Psoas muscle (tissue), 8 donors: ENCODE results near the gene ATRX. TPM values are rescaled to one million over a fixed set of nuclear protein-coding genes. Genes with fewer than 3 reads are reported as not detected.

Source experiments
- ATAC-seq, 4 donors: fragments of 200-7000 bp; cut with Tn5 transposase; one replicate each; pipeline ENCODE4 v1.9.1; 2020; ENCODE audit warnings: moderate library complexity in 3 of 4, mild to moderate bottlenecking in 2 of 4
- DNase-seq, 2 donors: peaks; one replicate each; pipeline ENCODE4 v3.0.0-alpha.2; 2020
- H3K27ac ChIP-seq: fragments of 200-600 bp; one replicate; pipeline ENCODE4 v1.8.0; 2022
- H3K27me3 ChIP-seq, 3 donors: fragments of 200-600 bp in 1 of 3; one replicate each; pipeline versions ENCODE4 v1.6.1 to v1.8.0; 2013 to 2022; ENCODE audit warnings: low read length in 2 of 3, mild to moderate bottlenecking in 2 of 3, moderate library complexity in 1 of 3; ENCODE audit not compliant: insufficient read depth in 3 of 3
- H3K36me3 ChIP-seq, 2 donors: fragments of 200-600 bp in 1 of 2; one replicate each; pipeline versions ENCODE4 v1.6.1 to v1.8.0; 2013 to 2022; ENCODE audit warnings: low read depth in 1 of 2, mild to moderate bottlenecking in 1 of 2, moderate library complexity in 1 of 2; ENCODE audit not compliant: insufficient read depth in 1 of 2
- H3K4me1 ChIP-seq: fragments of 200-600 bp; one replicate; pipeline ENCODE4 v1.8.0; 2022
- H3K4me3 ChIP-seq: fragments of 200-600 bp; one replicate; pipeline ENCODE4 v1.8.0; 2022; ENCODE audit warnings: mild to moderate bottlenecking
- H3K9me3 ChIP-seq: fragments of 200-600 bp; one replicate; pipeline ENCODE4 v1.8.0; 2022
- CTCF ChIP-seq: fragments of 200-600 bp; IDR thresholded peaks from one replicate; pipeline ENCODE4 v1.8.0; 2022; ENCODE audit warnings: antibody characterized with exemption
- WGBS, 3 donors: extraction: QIAGEN DNeasy Blood & Tissue Kit; methylation state at CpG; one replicate each; pipeline versions ENCODE4 v1.1.6 to v1.1.7; 2013; 5-methylcytosine and 5-hydroxymethylcytosine counted together
- intact Hi-C, 2 donors: fragments of 100-400 bp; cut with DNase I; formaldehyde crosslinking; loops; one replicate each; pipeline versions ENCODE4 v1.11.0 to v1.14.2; 2022
- polyA plus RNA-seq, 3 donors: library from polyadenylated mRNA; stranded (reverse); fragments of 200-250 nt; gene quantifications; one replicate each; pipeline ENCODE4 v1.2.3, GENCODE V29; 2013
- total RNA-seq, 4 donors: library from RNA; stranded (reverse); fragmentation: NEBNext Ultra II Directional in 2 of 4; extraction: Animal tissue kit (Norgen Biotek cat#: 25700) in 2 of 4; gene quantifications; one replicate each; pipeline versions ENCODE4 v1.2.1 to v1.2.4, GENCODE V29; 2021 to 2023
- donor health status: healthy with polysubstance abuse.
- donor health status: DM: no; HTN: no; CAD: no; lungs with moderate emphysema.
- donor health status: Bipolar disorder and iron deficiency.
- donor health status: healthy.
- donor health status: DM: yes; HTN: yes; CAD: no.
- donor health status: DM: no; HTN: no; CAD: no.
- donor health status: DM: no; HTN: no; CAD: no.
- donor health status: DM: yes; HTN: yes; CAD: no.

ATRX gene
- total and polyA plus RNA-seq, 7 donors: 8.0 to 68.6 (median 45.8) TPM

GRCh38 chrX:77719388-77719787 lies 66.6 kb downstream of the ATRX start:
- Histone ChIP-seq H3K4me3 (no peak overlapping the region), H3K27ac (no peak overlapping the region), H3K36me3 (peaks cover 0 to 6% of the 10 kb centered on the region in 2 donors), H3K4me1 (no peaks in the 10 kb centered on the region), H3K27me3 (no peaks in the 10 kb centered on the region), H3K9me3 (peaks cover 17% of the 10 kb centered on the region)
- ATAC-seq: no peak
- WGBS, 3 donors: 85 to 98% (median 93%) methylated on average over 4 of the region's 4 CpGs
- no peak for TF ChIP-seq CTCF
- DNase-seq: no peak
- intact Hi-C loops: no loop called here

- Histone ChIP-seq H3K27me3 (no peaks in the 10 kb centered on the region), H3K36me3 (peaks cover 0 to 5% of the 10 kb centered on the region in 2 donors), H3K4me3 (no peak overlapping the region), H3K4me1 (no peaks in the 10 kb centered on the region), H3K27ac (no peak overlapping the region), H3K9me3 (no peaks in the 10 kb centered on the region)
- ATAC-seq (no peak), DNase-seq (no peak)
- TF ChIP-seq CTCF: no peak
- WGBS, 3 donors: 66 to 91% (median 86%) methylated on average over 5 to 6 of the region's 6 CpGs
- intact Hi-C loops: no loop called here
Measured at GRCh38 chrX:77704881-77705280, 81.1 kb downstream of the ATRX start.

GRCh38 chrX:77698242-77698641 lies 87.8 kb downstream of the ATRX start:
- H3K4me1 ChIP-seq: no peaks in the 10 kb centered on the region
- no peaks in the 10 kb centered on the region for H3K27me3 ChIP-seq
- DNase-seq (no peak), ATAC-seq (no peak)
- intact Hi-C loops: no loop called here
- peaks cover 0 to 10% of the 10 kb centered on the region in 2 donors for H3K36me3 ChIP-seq
- no peak overlapping the region for H3K27ac ChIP-seq
- no peak overlapping the region for H3K4me3 ChIP-seq
- TF ChIP-seq CTCF: no peak
- 74 to 91% (median 89%) methylated on average over 3 of the region's 3 CpGs for WGBS, 3 donors
- H3K9me3 ChIP-seq: no peaks in the 10 kb centered on the region

GRCh38 chrX:77694491-77694890 lies 91.5 kb downstream of the ATRX start:
- no peak for TF ChIP-seq CTCF
- H3K27me3 ChIP-seq: no peaks in the 10 kb centered on the region
- DNase-seq: no peak
- H3K9me3 ChIP-seq: no peaks in the 10 kb centered on the region
- H3K36me3 ChIP-seq: peaks cover 0 to 10% of the 10 kb centered on the region in 2 donors
- H3K4me1 ChIP-seq: no peaks in the 10 kb centered on the region
- no peak for ATAC-seq
- H3K4me3 ChIP-seq: no peak overlapping the region
- intact Hi-C loops: no loop called here
- no peak overlapping the region for H3K27ac ChIP-seq

GRCh38 chrX:77693594-77693993 lies 92.4 kb downstream of the ATRX start:
- Histone ChIP-seq H3K27me3 (no peaks in the 10 kb centered on the region), H3K4me1 (no peaks in the 10 kb centered on the region), H3K36me3 (peaks cover 0 to 10% of the 10 kb centered on the region in 2 donors), H3K9me3 (no peaks in the 10 kb centered on the region), H3K4me3 (no peak overlapping the region), H3K27ac (no peak overlapping the region)
- intact Hi-C loops: no loop called here
- DNase-seq (no peak), ATAC-seq (no peak)
- 80 to 88% (median 88%) methylated on average over 5 of the region's 5 CpGs for WGBS, 3 donors
- TF ChIP-seq CTCF: no peak
